DND-41 (cell line): ENCODE results near the gene KCNQ1OT1.

Source experiments
- CTCF ChIP-seq: IDR thresholded peaks from 2 replicates; pipeline ENCODE4 v1.5.1; 2012; ENCODE audit warnings: borderline replicate concordance, low read length, moderate library complexity, mild to moderate bottlenecking; ENCODE audit not compliant: poor library complexity, severe bottlenecking; ENCODE audit errors: extremely low read depth
- EZH2 ChIP-seq: IDR thresholded peaks from 3 replicates; pipeline ENCODE4 v1.6.1; 2012; ENCODE audit warnings: borderline replicate concordance, low read depth, mild to moderate bottlenecking, moderate library complexity, low read length, inconsistent platforms; ENCODE audit not compliant: severe bottlenecking

- TF ChIP-seq EZH2 (no peak), CTCF (no peak)
These were observed 9.6 kb upstream of the KCNQ1OT1 start for GRCh38 chr11:2709429-2709828.
